HG03460 (cell line): ENCODE measurements around the gene KYAT1.
"Not testable (repeated sequence)": the region's sequence is repeated elsewhere in the genome, so short reads cannot be mapped to it uniquely, and the experiment has no call there.

Experiments
- ATAC-seq: cut with Tn5 transposase; IDR thresholded peaks from one replicate; pipeline ENCODE4 v1.9.1; 2021; ENCODE audit not compliant: unreplicated experiment

The KYAT1 gene

DNA sequence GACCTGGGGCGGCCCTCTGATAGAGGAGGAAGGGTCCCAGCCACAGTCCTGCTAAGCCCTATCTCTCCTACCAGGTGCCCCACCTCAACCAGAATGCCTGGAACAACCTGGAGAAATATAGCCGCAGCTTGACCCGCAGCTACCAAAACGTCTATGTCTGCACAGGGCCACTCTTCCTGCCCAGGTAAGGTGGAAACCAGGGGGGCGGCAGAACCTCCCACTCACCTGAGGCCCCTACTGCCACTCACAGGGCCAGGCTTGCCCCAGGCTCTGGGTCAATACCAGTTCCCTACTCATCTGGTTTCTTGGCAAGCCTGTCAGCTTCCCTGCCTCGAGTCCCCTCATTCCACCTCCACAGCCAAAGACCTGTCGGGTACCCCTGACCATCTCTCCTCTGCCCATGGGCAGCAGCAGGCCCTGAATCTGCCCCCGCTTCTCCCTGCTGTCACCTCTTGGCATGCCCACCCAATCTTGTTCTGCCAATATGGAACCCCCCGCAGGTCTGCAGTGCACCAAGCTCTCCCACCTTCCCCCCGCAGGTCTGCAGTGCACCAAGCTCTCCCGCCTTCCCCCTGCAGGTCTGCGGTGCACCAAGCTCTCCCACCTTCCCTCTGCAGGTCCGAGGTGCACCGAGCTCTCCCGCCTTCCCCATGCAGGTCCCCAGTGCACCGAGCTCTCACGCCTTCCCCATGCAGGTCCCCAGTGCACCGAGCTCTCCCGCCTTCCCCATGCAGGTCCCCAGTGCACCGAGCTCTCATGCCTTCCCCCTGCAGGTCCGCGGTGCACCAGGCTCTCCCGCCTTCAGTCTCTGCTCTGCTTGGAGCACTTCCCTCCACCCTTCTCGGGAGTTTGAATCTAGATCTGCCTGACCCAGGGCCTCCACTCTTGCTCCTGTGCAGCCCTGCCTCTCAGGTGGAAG, 60.8 kb downstream of the KYAT1 start:
- no peak for ATAC-seq

DNA sequence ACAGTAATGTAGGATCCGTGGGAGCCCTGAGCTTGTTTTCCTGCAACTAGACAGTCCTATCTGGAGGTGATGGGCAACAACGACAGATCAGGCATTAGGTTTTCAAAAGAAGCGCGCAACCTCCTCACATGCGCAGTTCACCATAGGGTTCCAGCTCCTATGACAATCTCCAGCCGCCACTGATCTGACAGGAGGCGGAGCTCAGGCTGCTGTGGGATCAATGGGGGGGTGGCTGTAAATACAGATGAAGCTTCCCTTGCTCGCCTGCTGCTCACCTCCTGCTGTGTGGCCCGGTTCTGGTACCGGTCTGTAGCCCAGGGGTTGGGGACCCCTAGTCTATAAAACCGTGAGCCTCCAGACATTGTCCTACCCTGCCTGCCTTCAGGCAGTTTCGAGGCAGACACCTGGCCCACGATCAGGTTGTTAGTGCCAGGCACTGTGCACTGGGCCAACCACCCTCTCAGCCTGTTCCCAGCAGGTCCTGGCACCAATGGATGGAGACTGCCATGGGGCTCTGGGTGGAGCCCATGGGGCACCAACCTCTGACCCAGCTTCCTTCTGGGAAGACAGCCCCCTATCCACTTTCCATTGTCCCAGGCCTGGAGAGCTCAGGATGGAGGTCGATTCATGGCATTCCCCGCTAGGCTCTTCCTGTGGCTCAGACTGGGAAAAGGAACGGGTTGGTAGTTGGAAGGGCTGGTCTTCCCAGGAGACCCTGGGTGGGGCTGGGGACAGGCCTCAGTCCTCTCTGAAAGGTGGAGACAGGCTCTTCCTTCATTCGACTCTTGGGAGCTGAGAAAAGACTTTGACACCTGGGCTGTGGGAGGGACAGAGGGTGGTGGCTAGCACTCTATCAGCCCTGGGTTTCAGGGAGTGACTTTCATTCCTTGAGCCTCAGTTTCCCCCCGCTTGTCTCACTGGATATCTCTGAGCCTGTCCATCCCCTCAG, 61.8 kb downstream of the KYAT1 start:
- no peak for ATAC-seq

DNA sequence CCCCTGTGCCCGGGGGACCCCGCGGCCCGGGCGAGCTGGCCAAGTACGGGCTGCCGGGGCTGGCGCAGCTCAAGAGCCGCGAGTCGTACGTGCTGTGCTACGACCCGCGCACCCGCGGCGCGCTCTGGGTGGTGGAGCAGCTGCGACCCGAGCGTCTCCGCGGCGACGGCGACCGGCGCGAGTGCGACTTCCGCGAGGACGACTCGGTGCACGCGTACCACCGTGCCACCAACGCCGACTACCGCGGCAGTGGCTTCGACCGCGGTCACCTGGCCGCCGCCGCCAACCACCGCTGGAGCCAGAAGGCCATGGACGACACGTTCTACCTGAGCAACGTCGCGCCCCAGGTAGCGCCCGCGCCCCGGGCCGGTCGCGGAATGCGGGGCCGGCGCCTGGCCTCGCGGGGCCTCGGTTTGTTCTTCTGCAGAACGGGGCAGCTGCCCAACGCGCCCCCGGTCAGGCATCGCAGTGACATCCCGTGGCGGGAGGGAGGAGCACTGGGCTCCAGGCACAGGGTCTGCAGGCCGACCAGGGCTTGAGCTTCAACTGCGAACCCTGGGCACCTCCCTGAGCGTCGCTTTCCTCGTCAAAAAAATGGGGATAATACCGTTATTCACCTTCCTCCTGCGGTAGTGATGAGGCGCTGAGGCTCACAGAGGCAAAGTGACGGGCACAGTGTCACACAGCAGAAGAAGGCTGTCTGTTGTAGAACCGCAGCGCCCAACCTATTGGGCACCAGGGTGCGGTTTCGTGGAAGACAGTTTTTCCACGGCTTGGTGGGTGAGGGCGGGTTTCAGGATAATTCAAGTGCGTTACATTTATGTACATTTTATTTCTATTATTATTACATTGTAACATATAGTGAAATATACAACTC, 62.7 kb downstream of the KYAT1 start:
- peak; percentile 19 for ATAC-seq

DNA sequence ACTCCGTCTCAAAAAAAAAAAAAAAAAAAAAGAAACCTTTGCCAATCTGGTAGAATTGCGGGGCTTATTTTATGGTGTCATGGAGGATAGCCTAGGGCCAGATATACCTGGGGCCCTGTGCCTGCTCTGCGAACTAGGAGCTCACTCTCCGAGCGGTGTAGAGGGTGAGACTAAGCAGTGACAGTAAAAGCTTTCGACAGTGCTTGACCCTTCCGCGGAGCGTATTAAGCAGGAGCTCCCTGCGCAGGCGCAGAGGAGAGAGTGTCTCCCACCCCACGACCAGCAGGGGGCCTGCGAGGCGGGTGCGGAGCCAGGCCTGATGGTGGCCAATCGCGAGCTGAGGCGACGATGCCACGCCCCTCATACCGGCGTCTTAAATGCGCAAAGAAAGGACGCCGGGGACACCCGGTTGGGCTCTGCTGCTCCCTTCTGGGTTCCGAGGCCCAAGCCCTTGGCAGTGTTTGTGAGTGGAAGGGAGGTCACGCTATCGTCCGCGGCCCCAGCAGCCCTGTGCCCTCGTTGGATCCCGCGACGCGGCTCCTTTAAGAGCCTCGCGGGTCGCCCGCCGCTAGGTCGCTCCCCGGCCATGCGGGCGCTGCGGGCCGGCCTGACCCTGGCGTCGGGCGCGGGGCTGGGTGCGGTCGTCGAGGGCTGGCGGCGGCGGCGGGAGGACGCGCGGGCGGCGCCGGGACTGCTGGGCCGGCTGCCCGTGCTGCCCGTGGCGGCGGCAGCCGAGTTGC, 63.5 kb downstream of the KYAT1 start, which contains the start of gene ENDOG:
TSS of gene ENDOG (plus strand) at position 402 of the 740 bp plus-strand sequence. CDS start at position 587, 185 bp downstream.
- ATAC-seq: peak; percentile 86

DNA sequence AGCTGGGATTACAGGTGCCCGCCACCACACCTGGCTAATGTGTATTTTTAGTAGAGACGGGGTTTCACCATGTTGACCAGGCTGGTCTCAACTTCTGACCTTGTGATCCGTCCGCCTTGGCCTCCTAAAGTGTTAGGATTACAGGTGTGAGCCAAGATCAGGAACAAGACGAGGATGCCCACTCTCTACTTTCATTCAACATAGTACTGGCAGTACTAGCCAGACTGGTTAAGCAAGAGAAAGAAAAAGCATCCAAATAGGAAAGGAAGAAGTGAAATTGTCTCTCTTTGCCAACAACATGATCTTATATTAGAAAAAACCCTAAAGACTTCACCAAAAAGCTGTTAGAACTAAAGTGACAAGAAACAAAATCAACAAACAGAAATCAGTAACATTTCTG, 70.9 kb downstream of the KYAT1 start:
- no peak for ATAC-seq

DNA sequence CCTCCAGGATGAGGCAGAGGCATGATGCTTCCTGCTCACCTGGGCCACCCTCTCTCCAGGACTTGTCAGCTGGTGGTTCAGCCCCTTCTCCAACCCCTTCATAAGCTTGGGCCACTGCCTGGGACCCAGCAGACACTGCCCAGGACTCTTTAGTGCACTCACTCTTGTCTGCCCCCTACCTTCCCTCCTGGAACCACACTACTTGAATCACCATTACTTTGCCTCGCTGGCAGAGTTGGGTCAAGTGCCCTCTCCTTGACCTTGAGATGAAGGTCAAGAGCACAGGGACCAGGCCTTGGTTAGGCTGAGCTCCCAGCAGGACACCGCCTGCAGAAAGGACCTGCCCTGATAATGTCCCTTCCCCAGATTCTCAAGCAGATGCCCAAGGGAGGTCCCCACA, 71.9 kb downstream of the KYAT1 start:
- no peak for ATAC-seq

DNA sequence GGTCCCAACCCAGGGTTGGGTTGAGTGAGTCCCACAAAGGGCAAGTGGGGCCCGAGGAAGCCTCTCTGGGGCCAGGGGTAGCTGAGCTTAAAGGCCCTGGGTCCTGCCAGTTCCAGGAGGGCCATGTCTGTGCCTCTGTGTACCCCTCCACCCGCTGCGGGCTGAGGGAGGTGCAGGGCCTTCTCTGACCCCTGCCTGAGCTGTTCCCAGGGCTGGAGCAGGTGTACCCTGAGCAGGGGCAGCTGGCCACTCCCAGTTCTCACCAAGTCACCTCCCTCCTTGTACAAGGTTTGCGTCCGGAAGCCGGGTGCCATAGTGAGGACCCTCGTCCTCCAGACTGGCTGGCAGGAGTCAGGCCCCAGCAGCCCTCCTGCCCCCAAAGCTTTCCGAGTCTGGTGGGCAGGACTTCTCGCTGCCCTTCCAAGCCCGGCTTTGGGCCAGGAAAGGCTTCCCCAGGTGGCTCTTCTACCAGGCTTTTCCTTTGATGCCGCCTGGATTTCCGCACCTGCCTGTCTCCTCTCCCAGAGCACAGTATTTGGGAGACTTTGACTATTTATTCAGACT, 72.6 kb downstream of the KYAT1 start:
- no peak for ATAC-seq

DNA sequence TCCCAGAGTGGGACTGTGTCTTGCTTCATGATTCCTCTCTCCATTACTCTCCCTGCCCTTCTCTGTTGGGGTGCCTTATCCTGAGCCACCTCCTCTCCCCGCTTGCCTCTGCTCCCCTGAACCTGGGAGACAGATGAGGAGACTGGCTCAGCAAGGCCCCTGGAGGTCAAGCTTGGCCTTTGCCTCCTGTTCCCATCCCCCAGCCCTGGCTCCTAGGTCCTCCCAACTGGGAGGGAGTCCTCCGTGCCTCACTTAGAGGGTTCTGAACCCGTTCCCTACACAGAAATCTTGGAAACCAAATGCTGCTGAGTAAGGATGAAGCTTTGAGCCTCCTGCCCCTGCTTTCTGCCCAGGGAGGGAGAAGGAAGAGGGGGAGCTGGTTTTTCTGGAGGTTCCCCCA, 73.2 kb downstream of the KYAT1 start:
- no peak for ATAC-seq

DNA sequence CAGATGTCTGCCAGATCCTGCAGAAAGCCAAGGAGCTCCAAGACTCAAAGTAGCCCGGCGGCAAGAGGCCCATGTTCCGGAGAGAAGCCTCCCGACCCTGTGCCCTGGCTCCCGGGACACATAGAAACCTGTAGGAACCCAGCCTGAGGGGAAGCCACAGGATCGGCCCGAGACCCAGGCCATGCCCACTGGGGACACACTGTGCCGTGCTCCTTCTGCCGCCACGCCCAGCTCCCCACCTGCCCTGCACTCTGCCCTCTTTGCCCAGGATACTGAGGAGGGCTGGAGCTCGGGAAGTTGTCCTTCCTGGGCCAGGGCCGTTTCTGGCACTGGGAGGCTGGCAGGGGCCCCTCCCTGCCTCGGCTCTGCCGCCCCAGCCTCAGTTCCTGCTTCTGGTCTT, 73.9 kb downstream of the KYAT1 start:
- no peak for ATAC-seq

DNA sequence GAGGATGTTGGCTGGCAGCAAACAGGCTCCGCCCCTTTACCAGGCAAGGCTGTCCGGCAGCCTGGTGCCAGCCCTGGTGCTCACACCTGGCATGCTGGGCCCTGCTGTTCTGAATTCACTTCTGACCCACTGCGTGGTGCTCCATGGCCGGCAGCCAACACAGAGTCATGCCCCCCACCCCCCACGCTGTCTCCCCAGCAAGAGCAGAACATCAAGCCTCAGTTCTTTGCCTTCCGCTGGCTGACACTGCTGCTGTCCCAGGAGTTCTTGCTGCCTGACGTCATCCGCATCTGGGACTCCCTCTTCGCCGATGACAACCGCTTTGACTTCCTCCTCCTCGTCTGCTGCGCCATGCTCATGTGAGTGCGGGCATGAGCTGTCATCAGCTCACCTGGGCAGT, 76.1 kb downstream of the KYAT1 start:
- ATAC-seq: no peak

DNA sequence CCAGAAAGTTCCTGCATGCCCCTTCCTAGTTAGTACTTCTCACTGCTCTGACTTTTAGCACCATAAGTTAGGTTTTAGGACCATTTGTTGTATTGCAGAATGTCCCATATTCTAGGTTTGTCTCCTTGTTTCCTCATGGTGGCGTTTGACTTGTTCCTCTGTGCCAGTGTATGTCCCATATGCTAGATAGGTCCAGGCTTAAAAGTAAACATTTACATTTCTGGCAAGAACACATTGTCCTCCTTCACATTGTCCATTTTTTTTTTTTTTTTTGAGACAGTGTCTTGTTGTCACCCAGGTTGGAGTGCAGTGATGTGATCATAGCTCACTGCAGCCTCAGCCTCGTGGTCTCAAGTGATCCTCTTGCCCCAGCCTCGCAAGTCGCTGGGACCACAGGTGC, 79.3 kb downstream of the KYAT1 start:
- no peak for ATAC-seq

DNA sequence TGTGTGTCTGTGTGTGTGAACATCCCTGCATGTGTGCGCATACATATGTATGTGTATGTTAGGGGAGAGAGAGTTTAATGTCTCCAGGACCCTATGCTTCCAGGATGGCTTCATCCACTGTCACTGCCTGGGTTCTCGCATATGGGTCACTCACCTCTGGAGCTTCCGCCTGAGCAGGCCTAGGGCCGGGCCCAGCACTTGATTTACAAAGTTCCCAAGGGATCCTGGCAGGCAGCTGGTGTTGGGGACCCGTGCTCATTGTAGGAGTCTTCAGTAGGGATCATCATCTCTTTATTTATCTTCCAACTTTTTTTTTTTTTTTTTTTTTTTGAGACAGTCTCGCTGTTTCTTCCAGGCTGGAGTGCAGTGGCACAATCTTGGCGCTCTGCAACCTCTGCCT, 81.7 kb downstream of the KYAT1 start:
- no peak for ATAC-seq

DNA sequence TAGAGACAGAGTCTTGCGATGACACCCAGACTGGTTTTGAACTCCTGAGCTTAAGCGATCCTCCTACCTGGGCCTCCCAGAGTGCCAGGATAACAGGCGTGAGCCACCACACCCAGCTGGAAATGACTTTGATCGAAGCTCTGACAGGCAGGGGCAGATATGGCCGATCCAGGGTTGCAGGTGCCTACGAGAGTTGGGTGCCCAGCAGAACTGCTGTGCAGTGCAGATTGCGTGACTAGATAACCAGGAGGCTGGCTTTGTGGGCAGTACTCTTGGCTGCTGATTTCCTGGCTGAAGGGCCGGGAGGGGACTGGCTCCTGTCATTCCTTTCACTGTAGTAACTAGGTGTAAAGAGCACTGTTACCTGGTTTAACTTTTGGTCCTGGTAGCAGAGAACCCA, 82.9 kb downstream of the KYAT1 start:
- no peak for ATAC-seq

DNA sequence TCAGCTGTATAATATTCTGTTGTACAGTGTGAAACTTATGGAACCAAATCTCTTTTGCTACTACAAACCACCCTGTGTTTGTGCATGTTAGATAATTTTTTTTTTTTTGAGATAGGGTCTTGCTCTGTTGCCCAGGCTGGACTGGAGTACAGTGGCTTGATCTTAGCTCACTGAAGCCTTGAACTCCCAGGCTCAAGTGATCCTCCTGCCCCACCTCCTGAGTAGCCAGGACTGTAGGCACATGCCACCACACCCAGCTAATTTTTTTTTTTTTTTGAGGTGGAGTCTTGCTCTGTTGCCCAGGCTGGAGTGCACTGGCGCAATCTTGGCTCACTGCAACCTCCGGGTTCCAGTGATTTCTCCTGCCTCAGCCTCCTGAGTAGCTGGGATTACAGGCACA, 86.8 kb downstream of the KYAT1 start:
- not testable (repeated sequence) for ATAC-seq

DNA sequence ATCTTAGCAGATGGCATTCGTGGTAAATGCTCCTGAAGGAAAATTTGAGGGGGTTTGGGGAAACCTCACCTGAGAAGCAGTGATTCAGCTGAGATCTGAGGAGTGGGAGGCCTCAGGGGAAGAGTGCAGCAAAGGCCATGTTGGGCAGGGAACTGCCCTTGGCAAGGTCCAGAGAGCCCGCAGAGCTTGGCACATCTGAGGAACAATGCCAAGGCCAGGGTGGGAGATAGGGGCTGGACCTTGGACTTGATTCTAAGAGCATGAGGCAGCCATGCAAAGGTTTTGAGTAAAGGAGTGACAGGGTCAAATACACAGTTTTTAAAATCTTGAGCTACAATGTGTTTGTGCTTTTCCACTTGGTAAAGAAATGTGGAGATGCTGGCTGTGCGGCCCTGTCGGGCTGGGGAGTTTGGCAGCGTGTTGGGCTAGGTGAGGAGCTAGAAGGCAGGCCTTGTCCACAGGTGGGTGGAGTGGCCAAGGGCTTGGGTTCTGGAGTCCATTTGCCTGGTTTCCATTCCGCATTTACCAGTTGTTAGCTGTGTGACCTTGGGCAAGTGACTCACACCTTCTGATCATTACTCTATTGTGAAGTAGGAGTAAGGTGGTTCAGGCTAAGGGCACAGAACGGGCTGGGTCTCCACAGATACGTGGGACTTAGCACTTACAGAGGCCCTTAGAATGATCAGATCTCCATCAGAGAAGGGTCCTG, 88.6 kb downstream of the KYAT1 start:
- no peak for ATAC-seq

DNA sequence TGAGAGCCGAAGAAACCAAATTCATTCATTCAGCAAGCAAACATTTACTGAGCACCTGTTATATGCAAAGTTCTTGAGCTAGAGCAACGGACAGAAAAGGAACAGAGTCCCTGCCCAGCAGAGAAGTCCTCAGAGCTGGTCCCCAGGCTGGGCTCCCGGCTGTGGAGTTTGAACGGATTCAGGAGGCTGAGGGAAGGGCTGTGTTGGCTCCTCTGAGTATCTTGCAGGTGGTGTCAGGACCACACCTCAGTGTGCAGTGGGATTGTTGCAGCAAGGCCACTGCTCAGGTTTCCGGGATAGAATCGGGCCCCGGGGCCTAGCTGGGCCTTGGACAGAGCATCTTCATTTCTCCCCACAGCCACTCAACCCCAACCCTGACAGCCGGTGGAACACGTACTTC, 89.6 kb downstream of the KYAT1 start:
- no peak for ATAC-seq

DNA sequence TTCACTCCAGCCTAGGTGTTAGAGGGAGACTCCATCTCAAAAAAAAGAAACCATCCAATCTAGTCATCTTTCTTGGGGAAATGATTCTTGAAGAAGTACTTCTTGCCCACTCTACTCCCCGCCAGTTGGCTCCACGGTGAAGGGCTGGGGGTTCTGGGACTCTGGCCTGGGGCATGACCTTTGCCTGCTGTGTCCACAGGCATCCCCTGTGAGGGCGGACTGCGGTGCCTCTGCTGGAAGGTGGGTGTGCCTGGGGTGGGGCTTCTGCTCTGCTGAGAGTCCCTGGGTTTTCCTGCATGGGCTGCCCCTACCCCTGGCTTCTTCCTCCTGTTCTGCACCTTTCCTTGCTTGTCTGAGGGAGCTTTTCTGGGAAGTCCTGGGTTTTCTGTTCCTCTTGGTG, 91.2 kb downstream of the KYAT1 start:
- ATAC-seq: no peak

DNA sequence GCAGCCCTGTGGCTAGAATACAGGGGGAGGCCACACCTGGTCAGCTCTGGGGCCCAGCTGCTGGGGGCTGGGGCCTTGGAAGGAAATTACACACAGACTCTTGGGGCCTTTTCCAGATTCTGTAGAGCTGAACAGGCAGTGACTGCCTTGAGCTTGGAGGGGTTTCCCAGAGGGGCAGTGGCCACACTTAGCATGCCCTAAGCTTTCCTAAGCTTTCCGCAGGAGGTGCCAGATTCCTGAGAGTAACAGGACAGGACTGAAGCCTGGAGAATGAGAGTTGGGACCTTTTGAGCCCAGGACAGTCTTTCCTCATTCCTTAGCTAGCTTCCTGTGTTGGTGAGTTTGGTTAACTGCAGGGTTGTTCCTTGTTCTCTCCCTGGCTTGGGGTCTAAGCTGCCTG, 93.3 kb downstream of the KYAT1 start:
- no peak for ATAC-seq

DNA sequence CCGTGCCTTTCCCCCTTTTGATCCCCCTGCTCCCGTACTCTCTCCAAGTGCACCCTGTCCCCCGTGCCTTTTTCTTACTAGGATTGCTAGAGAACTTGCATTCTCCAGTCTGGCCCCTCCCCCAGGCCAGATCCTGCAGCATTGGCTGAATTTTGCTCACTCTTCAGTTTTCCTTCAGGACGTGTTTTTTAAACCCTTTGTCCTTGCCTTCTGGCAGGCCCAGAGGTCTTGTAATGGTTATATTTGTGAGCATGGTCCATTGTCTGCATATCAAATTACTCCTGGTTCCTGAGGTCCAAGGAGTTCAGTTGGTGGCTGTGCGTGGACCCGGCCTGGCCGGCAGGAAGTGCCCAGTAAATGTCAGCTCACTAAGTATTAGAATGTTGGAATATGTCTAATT, 94.1 kb downstream of the KYAT1 start:
- ATAC-seq: no peak
